Measurements from ENCODE around the gene ARHGAP8. TPM values are rescaled to one million over a fixed set of nuclear protein-coding genes. Genes with fewer than 3 reads are reported as not detected.

ARHGAP8 gene
- total RNA-seq, result not detected in 2 replicates

DNA sequence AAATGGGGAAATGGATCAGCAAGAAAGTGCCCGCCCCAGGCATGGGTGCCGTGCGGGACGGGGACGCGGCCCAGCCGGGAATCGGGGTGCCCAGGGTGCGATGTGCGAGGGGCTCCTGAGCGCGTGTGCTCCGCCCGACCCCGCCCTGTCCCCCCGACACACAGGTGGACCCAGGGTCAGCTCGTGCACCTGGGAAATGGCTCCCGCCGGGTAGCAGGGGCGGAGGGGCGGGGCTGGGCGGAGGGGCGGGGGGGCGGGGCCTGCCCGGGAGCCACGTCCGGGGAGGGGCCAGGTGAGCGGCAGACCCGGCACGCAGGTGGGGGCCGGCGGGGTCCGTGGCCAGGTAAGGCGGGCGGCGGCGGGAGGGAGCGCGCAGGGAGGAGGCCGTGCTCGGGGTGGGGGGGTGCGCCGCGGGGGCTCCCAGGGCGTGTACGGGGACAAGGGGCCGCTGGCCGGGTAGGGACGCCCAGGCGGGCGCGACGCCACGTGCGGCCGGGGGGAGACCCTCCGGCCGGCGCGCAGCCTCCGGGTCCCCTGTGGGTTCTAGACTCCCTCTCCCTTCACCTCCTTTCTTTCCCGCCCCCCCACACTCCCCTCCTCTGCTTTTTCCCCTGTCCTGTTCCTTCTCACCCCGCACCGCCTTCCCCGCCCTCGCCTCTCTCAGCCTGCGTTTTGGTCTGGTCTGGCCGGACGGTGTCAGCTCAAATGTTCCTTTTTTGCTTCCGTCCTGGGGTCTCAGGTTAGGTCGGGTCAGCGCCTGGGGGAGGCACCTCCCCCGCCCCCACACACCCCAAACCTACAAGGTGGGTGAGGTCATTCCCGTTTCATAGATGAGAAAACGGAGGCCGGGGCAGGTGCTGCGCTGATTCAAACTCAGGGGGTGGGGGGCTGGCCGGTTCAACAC is at the start of gene ARHGAP8:
Gene ARHGAP8, plus strand, starts transcription at position 291 of the 904 bp plus-strand sequence. CDS start 33,953 bp downstream, outside the sequence.

Other genes with a start within 250 kb of the ARHGAP8 start
- gene PRR5, start 50.4 kb upstream of the ARHGAP8 start, total RNA-seq, result 0.47 and 2.2 TPM in 2 replicates

Data from endothelial cell of coronary artery (primary cell).